CD4-positive, alpha-beta T cell treated with Interleukin-6 at 100 ng/mL for 8 hours (primary cell): Measurements from ENCODE around the gene TANC1.

ENCODE experiments used
- DNase-seq: peaks from one replicate; pipeline ENCODE4 v3.0.0-alpha.2; 2020; ENCODE audit warnings: mixed read lengths, low spot score

TANC1 gene

GRCh38 chr2:159225025-159226016 lies 256.9 kb downstream of the TANC1 start:
- DNase-seq: no peak

GRCh38 chr2:159226059-159226461 lies 257.6 kb downstream of the TANC1 start:
- DNase-seq: peak; percentile 4

- DNase-seq: no peak
Measured at GRCh38 chr2:159226608-159227385, 258.4 kb downstream of the TANC1 start.

GRCh38 chr2:159227467-159227866 lies 259.0 kb downstream of the TANC1 start:
- DNase-seq: no peak

GRCh38 chr2:159228081-159228581 lies 259.7 kb downstream of the TANC1 start:
- no peak for DNase-seq

- DNase-seq: no peak
Measured at GRCh38 chr2:159229476-159230144, 261.2 kb downstream of the TANC1 start.

- no peak for DNase-seq
Measured at GRCh38 chr2:159230145-159230877, 261.9 kb downstream of the TANC1 start.

GRCh38 chr2:159232456-159233170 lies 264.2 kb downstream of the TANC1 start:
- no peak for DNase-seq

GRCh38 chr2:159234868-159235267 lies 266.4 kb downstream of the TANC1 start:
- DNase-seq: no peak

- no peak for DNase-seq
Measured at GRCh38 chr2:159243529-159243928, 275.1 kb downstream of the TANC1 start.

GRCh38 chr2:159246325-159246988 lies 278.0 kb downstream of the TANC1 start:
- no peak for DNase-seq

GRCh38 chr2:159249990-159250715 lies 281.7 kb downstream of the TANC1 start:
- no peak for DNase-seq

GRCh38 chr2:159251296-159252173 lies 283.1 kb downstream of the TANC1 start:
- DNase-seq: no peak

- DNase-seq: no peak
Measured at GRCh38 chr2:159252905-159253304, 284.5 kb downstream of the TANC1 start.

- DNase-seq: no peak
Measured at GRCh38 chr2:159256159-159256558, 287.7 kb downstream of the TANC1 start.

- no peak for DNase-seq
Measured at GRCh38 chr2:159262226-159262625, 293.8 kb downstream of the TANC1 start.

GRCh38 chr2:159262904-159263303 lies 294.5 kb downstream of the TANC1 start:
- DNase-seq: no peak

- DNase-seq: no peak
Measured at GRCh38 chr2:159265171-159265576, 296.7 kb downstream of the TANC1 start.
